ENCODE data around the gene HHAT.

- no peak for TF ChIP-seq CTCF (conservative IDR thresholded peaks at IDR 0.05; ENCODE audit: low read depth, low read length)
- no peak for TF ChIP-seq EZH2 (IDR thresholded peaks at IDR 0.05; ENCODE audit: borderline replicate concordance, low read depth, low read length, poor library complexity, severe bottlenecking)
These were observed 271.9 kb downstream of the HHAT start for GRCh38 chr1:210600421-210601159.
